Liver (tissue), 3 donors: ENCODE measurements around the gene MBOAT1.

Source experiments
- ATF3 ChIP-seq: IDR thresholded peaks from 2 replicates; pipeline ENCODE4 v1.6.1; 2016; ENCODE audit warnings: antibody characterized with exemption
- CTCF ChIP-seq: fragments of 150-350 bp; IDR thresholded peaks from 2 replicates; pipeline ENCODE4 v1.5.1; 2017; ENCODE audit warnings: improper control_type of control experiment, low read depth, low read length; ENCODE audit not compliant: missing input control
- RAD21 ChIP-seq, 2 donors: IDR thresholded peaks; 2 replicates each; pipeline ENCODE4 v1.6.1; 2016; ENCODE audit warnings: antibody characterized with exemption in 2 of 2, mild to moderate bottlenecking in 2 of 2
- TAF1 ChIP-seq: conservative IDR thresholded peaks from 2 replicates; pipeline ENCODE4 v1.6.1; 2016; ENCODE audit warnings: antibody characterized with exemption, mild to moderate bottlenecking
- ZBTB33 ChIP-seq: IDR thresholded peaks from 2 replicates; pipeline ENCODE4 v1.6.1; 2016; ENCODE audit warnings: antibody characterized with exemption
- donor health status: healthy.
- donor health status: healthy.

- TF ChIP-seq CTCF (no peak), ATF3 (no peak), TAF1 (no peak), RAD21 (IDR thresholded peaks at IDR 0.05) (no peak), ZBTB33 (no peak)
Observed at GRCh38 chr6:20242397-20242796, 30.1 kb upstream of the MBOAT1 start.
